MCF 10A (cell line): ENCODE measurements around the gene TBX1. TPM values are rescaled to one million over a fixed set of nuclear protein-coding genes. Genes with fewer than 3 reads are reported as not detected.
A peak's percentile ranks its signal among the peaks of the same experiment; 100 is the strongest.

ENCODE experiments used
- Bru-seq: library from RNA; stranded (reverse); fragments of 400-500 nt; gene quantifications from one replicate; lab custom pipeline; 2021; lab: Mats Ljungman, UMichigan
- BruChase-seq, 2 experiments: library from RNA; stranded (reverse); fragments of 400-500 nt; gene quantifications; one replicate each; lab custom pipeline; 2021; lab: Mats Ljungman, UMichigan
- BruUV-seq: library from RNA; stranded (reverse); fragments of 400-500 nt; replicated peaks from 2 replicates; lab custom pipeline; 2021; lab: Mats Ljungman, UMichigan
- CTCF ChIA-PET: fragments of 300-600 bp; sonication (Branson Sonifier 250); formaldehyde crosslinking; extraction: SDS; loops from one replicate; lab custom pipeline; 2021; ENCODE audit warnings: antibody characterized with exemption, inconsistent platforms; lab: Yijun Ruan, JAX
- POLR2A ChIA-PET: fragments of 300-600, 350-650 bp; sonication (Branson Sonifier 250); formaldehyde crosslinking; extraction: SDS; loops from one replicate; lab custom pipeline; 2020; ENCODE audit warnings: antibody characterized with exemption, inconsistent platforms; lab: Yijun Ruan, JAX
- DNase-seq: peaks from one replicate; pipeline ENCODE4 v3.0.0-alpha.2; 2018; ENCODE audit not compliant: unreplicated experiment
- H3K27ac Mint-ChIP-seq: one replicate; pipeline ENCODE4 v1.8.0; 2022; ENCODE audit warnings: mild to moderate bottlenecking, low read depth, mixed read lengths; ENCODE audit not compliant: unreplicated experiment
- H3K27me3 Mint-ChIP-seq: one replicate; pipeline ENCODE4 v1.8.0; 2022; ENCODE audit warnings: mixed read lengths; ENCODE audit not compliant: insufficient read depth, unreplicated experiment
- H3K36me3 Mint-ChIP-seq: one replicate; pipeline ENCODE4 v1.8.0; 2022; ENCODE audit warnings: mild to moderate bottlenecking, moderate library complexity, mixed read lengths; ENCODE audit not compliant: insufficient read depth, unreplicated experiment
- H3K4me1 Mint-ChIP-seq: one replicate; pipeline ENCODE4 v1.8.0; 2022; ENCODE audit warnings: mixed read lengths; ENCODE audit not compliant: insufficient read depth, unreplicated experiment
- H3K4me3 Mint-ChIP-seq: one replicate; pipeline ENCODE4 v1.8.0; 2022; ENCODE audit warnings: mild to moderate bottlenecking, moderate library complexity, mixed read lengths; ENCODE audit not compliant: unreplicated experiment
- H3K9me3 Mint-ChIP-seq: one replicate; pipeline ENCODE4 v1.8.0; 2022; ENCODE audit warnings: mixed read lengths; ENCODE audit not compliant: unreplicated experiment
- CTCF ChIP-seq: fragments of 200-600 bp; IDR thresholded peaks from one replicate; pipeline ENCODE4 v1.8.0; 2022; ENCODE audit warnings: antibody characterized with exemption, mild to moderate bottlenecking; ENCODE audit not compliant: unreplicated experiment
- intact Hi-C: fragments of 100-400 bp; cut with micrococcal nuclease; formaldehyde crosslinking; loops from 2 replicates; pipeline ENCODE4 v1.14.1; 2022
- long read RNA-seq: library from polyadenylated mRNA; stranded (forward); transcript quantifications from one replicate; pipeline ENCODE4 v2.0.0, GENCODE V29; 2022
- total RNA-seq: library from RNA; stranded (reverse); gene quantifications from 2 replicates; pipeline ENCODE4 v1.2.3, GENCODE V29; 2022

Gene TBX1
- total RNA-seq (not detected in 2 replicates), Bru-seq, nascent RNA (not detected), BruChase-seq, experiment 1, labeled RNA remaining after a 6-hour chase (not detected), BruChase-seq, experiment 2, labeled RNA remaining after a 2-hour chase (not detected)
- long read RNA-seq: 0 reads

- no peak within 1 kb of the TSS for H3K4me3 Mint-ChIP-seq
- peaks cover 16% of the 10 kb centered on the region for H3K27me3 Mint-ChIP-seq
- TF ChIP-seq CTCF: no peak
- BruUV-seq: no TSS peak
- H3K27ac Mint-ChIP-seq: no peak within 1 kb of the TSS
- ChIA-PET CTCF (interaction anchor here (0.6 to 0.8 kb wide), 2 partner anchors 17 to 20 kb away, joined by 3 to 5 read pairs; no protein-coding TSS in a partner anchor), POLR2A (no interaction called here)
- no peak for DNase-seq
- peaks cover 9% of the 10 kb centered on the region for H3K4me1 Mint-ChIP-seq
- peaks cover 6% of the 10 kb centered on the region for H3K36me3 Mint-ChIP-seq
- no peaks in the 10 kb centered on the region for H3K9me3 Mint-ChIP-seq
- intact Hi-C loops: no loop called here
These were observed at the start of gene TBX1 for GRCh38 chr22:19760058-19760950. Gene TBX1, plus strand, starts transcription at chr22:19760778. Its CDS starts 66 bp downstream, at chr22:19760844.

DNA sequence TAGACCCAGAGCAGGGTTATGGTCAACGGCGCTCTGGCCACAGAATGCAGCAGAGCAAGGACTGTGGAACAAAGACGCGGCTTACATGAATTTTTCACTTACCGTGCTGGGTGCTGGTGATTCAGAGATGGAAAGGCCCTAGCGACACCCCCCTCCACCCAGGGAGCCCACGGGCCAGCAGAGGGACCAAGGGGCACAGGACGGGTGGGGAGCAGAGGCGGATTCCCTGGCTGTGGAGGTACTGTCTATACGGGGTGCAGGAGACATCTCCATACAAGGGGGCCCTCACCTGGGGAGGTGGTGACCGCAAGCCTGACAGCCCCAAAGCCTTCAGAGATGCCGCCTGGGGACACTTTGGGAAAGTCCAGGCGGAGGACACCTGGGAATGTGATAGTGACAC, 47.3 kb upstream of the TBX1 start:
- Mint-ChIP-seq H3K9me3 (no peaks in the 10 kb centered on the region), H3K4me1 (peaks cover 3% of the 10 kb centered on the region), H3K27ac (no peak overlapping the region), H3K4me3 (peak overlapping the region; percentile 60), H3K27me3 (no peaks in the 10 kb centered on the region), H3K36me3 (no peaks in the 10 kb centered on the region)
- no TSS peak for BruUV-seq
- CTCF ChIA-PET: interaction anchor here (0.7 kb wide), 1 partner anchor 784 kb away, joined by 4 read pairs; no protein-coding TSS in a partner anchor
- no peak for TF ChIP-seq CTCF
- POLR2A ChIA-PET: no interaction called here
- intact Hi-C loops: loop anchor here (10.0 kb wide), 1 partner anchor 418 kb away; the partner anchor contains the start of gene CLTCL1
- DNase-seq: no peak

DNA sequence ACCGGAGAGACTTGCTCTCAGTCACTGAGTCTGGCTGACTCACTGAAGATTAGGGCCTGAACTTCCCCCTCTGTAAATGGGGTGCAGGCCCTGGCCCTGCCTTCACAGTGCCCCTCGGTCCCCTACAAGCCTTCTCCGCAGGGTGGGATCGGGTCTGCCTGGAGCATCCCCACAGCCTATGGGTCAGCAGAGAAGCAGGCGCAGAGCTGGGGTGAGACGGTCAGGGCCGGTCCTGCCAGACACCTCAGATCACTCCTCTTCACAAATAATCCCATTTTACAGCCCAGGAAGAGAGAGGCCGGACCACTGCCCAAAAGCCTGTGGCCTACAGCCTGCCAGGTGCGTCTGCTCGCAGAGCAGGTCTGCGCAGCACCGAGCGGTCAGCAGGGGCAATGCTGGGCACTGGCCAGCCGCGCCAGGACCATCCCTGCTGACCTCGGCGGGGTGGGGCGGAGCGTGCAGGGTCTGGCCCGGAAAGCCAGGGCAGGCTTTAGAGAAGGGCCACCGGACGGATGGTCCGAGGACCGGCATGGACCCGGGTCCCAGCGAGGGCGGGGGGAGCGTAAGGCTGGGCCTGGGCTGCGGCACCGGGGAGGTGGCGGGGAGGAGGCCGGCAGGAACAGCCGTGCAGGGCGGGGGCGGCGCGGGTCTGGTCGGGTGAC, 46.8 kb upstream of the TBX1 start:
- peak overlapping the region; percentile 60 for H3K4me3 Mint-ChIP-seq
- H3K9me3 Mint-ChIP-seq: no peaks in the 10 kb centered on the region
- no peaks in the 10 kb centered on the region for H3K27me3 Mint-ChIP-seq
- ChIA-PET POLR2A (no interaction called here), CTCF (interaction anchor here (0.7 kb wide), 1 partner anchor 785 kb away, joined by 4 read pairs; no protein-coding TSS in a partner anchor)
- no peak overlapping the region for H3K27ac Mint-ChIP-seq
- H3K4me1 Mint-ChIP-seq: peaks cover 3% of the 10 kb centered on the region
- intact Hi-C loops: loop anchor here (10.0 kb wide), 1 partner anchor 419 kb away; the partner anchor contains the start of gene CLTCL1
- TF ChIP-seq CTCF: no peak
- no peaks in the 10 kb centered on the region for H3K36me3 Mint-ChIP-seq
- no peak for DNase-seq
- no TSS peak for BruUV-seq
